NCI-H1048 (cell line): ENCODE data around the gene AKAP8.

Experiments used
- DNase-seq: peaks from one replicate; lab custom pipeline; 2025; lab: John Stamatoyannopoulos, UW

The AKAP8 gene

DNA sequence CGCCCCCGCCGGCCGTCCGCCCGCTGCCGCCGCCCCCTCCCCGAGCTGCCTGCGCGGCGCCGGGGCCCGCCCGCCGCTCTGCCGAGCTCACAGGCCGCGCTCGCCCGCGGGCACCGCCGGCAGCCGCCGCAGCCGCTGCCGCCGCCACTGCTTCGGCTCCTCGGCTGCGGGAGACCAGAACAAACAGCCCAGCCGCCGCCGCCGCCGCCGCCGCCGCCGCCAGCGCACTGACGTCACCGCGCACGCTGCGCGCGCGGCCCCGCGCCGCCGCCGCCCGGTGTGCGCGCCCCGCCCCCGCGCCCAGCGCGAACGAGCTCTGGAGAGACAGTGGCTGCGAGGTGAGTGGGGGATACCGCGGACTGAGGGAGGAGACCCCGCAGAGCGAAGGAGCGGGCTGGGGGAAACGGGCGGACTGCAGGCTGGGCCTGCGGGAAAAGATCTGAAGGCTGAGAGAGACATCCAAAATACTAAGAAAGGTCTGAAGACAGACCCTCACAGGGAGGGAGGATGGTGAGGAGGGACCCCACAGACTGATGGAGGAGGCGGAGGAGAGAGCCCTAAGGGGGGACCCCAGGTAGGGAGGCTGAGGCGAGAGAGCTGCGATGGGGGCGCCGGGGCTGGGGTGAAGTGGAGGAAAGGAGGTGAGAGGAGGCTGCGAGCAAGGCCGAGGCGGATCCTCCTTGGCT lies 47.1 kb downstream of the AKAP8 start, which contains the start of gene BRD4:
TSS of gene BRD4 (minus strand) at position 229 of the 686 bp plus-strand sequence. CDS start 59,440 bp downstream, outside the sequence.
- peak; percentile 38 for DNase-seq

DNA sequence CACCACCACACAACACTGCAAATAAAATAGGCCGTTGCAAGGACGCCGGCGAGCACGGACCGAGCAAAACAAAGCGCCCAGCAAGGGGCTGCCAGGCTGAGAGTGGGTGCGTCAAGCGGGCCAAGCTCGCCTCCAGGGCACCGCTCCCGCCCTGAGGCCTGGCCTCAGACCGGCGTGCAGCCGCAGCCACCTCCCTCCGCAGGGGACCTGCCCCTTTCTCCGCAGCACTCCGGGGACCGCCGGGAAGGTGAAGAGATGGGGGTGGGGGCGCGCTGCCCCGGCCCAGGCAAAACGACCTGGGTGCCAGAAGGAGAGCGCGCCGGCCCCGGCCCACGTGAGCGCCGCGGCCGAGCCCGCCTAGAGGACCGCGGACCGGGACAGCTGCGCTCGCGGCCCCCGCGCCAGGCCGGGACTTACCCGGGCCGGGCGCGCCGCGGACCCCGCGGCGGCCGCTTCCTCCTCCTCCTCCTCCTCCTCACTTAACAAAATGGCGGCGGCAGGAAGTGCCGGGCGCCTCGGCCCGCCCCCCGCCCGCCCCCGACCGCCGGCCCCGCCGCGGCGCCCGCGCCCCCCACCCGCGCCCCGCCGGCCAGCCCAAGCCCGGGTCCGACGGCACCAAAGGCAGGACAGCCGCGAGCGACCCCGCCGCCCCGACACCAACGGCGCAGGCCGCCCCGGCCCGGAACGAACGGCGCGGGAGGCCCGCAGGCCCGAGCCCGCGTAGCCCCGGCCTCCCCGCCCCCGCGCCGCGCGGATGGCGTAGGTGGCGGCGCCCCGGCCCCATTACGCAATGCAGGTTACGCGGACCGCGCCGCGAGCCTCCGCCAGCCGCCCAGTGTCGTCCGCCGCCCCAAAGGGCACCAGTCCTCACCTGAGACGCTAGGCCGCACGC lies 47.9 kb downstream of the AKAP8 start:
- no peak for DNase-seq

DNA sequence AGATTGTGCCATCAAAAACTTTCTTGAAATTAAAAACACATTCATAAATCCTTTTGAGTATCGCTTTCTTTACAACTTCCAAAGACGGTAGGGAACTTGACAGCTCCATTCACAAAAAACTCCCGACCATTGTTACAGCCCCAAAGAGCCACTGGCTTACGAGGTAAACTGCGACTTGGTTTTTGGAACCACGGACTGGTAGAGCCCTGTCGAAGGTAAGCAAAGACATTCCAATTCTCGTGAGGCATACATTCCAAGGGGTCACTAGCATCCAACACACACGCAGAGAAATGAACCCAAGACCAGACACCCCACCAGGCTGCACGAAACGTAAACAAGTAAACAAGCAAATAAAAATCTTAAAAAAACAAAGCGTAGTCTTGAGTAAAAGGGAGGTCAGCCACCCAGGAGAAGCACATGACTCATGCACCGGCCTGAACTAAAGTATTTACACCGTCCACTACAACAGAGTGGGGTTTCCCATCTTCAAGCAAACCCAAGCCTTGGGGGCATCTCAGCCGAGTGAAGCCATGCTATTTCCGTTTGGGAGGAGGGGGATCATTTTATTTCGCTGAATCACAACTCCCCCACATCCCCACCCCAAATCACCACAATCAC lies 48.7 kb downstream of the AKAP8 start:
- DNase-seq: no peak

DNA sequence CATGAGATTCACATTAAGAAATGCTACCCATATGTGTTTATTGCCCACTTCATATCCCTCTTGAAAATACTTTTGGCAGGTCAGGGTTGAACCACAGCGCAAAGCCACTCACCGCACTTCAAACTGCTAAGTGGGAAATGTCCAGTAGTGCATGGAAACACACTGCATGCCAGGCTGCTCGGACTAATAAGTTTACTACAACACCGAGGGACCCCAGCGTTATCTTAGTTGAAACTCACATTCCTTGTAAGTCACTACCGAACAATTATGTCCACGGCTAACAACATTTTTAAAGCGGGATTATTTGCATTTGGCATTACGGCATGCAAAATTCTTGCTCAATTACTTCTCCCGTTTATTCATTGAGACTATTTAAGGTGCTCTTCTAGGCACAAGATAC lies 51.3 kb downstream of the AKAP8 start:
- no peak for DNase-seq

DNA sequence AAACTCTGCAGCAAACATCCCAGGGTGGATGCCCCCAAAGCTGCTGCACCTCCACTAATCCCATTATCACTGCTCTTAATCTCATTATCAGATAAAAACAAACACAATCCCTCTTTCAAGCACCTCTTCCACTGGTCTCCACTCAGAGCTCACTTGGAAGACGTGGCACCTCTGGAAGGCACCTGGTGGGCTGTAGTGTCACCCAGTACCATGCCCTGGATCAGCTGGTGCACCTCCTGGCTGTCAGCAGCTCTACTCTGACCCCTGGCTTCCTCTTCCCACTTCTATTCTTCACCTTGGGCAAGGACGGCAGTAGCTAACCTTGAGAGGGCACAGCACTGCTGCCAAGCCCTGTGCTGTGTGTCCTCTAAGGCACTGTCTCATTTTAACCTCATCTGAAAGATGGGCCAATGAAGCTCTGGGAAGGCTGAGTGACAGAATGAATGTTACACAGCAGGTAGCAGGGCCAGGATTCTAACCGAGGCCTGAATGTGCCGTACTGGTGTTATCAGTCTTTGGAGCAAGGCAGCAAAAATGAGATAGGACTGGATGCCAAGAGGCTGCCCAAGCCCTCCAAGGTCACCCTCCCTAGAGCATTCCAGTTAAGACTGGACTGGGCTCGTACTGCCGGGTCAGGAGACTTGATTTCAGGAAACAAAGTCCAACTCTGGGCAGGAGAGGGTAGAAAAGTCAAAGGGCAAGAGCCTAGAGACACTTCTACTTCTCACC lies 54.6 kb downstream of the AKAP8 start:
- DNase-seq: no peak

DNA sequence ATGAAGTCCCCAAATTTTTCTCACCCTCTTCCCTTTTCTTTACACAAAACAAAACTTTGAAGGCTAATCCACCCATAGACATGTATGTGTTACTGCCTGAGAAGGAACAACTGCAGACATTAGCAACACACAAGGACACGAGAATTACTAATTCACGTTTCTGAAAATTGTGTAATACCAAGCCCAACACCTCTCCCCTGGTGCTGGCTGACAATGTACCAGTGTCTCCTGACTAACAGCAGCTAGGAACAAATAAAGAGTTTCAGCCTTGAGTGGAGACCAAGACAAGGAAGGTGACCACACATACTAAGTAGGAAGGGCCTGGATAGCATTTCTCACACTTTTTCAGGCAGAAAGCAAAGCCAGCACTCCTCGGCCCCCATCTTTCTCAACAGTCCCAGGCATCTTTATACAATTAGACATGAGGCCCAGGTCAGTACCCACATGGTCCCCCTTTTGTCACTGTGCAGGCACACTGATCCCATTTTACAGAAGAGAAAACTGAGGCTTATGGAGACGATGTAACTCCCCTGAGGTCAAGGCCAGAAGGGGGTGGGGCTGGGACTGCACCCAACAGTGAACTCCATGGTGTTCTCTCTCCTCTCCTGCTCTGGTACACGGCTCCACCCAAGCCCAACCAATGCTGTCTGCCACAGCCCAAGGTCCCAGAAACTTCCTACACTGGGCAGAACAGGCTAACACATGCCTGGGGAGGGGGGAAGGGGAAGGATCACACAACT lies 55.9 kb downstream of the AKAP8 start:
- DNase-seq: no peak

DNA sequence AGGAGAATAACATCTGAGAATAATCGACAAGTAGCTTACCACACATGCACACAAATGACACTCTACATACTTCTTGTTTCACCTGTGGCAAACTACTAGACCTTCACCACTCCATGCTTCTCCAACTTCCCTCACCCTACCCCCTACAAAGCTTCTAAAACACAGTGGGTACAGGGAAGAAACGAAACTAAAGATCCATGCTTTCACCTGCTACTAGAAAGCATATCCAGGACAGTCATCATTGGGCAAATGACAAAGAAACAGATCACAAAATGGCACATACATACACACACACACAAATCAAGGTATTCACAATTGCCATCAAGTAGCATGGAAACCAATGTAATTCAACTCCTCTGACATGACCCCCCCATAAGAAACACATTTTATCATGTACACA lies 57.8 kb downstream of the AKAP8 start:
- DNase-seq: no peak

DNA sequence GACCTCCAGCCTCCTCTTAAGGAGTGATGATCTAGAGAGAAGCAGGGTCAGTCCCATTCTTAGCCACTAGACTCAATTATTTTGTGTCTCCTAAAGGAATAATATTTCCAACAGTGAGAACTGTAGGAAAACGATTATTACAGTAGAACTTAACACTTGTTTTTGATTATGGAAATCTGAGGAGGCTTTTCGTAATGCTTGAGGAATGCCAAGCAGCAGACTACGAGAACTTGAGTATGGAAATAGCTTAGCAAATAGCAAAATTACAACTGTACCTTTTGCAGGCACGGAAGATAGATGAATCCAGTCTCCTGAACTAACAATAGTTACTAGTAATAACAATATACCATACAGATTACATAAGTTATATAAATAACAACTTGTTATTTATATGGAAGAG lies 59.5 kb downstream of the AKAP8 start:
- no peak for DNase-seq

DNA sequence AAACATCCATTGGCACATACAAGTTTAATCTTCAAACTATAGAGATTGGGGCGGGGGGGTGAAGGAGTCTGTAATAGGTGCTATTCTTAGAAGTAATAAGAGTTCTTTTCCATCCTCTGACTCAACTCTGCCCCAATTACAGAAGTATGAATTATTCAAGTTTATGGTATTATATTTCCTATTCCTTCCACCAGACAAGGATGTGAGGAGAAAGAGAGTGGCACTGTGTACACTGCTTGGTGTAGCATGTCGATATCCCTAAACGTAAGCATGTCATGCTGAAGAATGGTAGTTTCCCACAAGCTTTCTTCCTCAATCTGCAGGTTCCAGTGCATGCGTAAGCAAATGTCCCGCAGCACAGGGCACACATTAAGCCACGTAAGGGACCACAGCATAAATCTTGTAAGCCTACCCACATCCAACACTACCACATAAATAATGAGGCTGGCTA lies 61.3 kb downstream of the AKAP8 start:
- no peak for DNase-seq

DNA sequence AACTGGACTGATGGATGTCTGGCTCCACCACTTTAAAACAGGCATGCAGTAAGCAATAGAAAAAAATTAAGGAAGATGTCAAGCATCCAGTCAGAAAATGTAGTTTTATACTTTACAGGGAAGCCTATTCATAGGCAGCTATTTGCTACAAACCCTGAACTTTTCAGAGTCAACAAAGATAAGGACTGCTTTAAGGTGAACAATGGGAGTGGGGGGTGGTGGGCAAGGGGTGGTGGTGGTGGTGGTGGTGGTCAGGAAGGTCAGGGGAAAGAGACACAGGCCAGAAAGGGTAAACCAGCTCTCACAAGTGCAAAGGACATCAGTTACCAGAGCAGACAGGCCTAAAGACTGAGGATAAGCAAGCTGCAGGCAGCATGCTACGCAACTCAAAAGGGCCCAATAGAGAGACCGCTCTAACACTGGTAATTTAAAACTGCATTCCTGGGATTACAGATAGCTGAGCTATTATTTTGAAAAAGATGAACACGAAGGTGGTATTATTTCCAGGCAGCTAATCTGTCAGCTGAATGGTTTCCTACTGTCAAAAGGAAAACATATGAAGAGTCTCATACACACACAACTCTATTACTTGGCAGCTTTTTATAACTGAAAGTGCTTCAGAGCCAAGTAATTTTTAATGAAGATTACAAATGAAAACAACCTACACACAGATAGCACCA lies 62.1 kb downstream of the AKAP8 start:
- no peak for DNase-seq

DNA sequence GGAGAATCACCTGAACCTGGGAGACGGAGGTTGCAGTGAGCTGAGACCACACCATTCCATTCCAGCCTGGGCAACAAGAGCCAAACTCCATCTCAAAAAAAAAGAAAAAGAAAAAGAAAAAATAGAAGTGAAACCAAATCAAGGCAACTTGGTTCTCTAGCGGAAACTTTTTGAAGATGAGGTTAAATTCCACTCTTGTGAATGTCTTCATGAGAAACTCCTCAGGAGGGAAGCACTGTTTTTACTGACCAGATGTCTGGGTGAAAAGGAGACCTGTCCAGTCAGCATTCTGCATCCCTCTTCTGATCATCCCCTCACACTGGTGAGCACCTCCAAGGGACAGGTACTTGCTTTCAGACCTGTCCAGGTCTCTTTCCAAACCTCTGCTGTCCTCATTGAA lies 63.1 kb downstream of the AKAP8 start:
- no peak for DNase-seq

DNA sequence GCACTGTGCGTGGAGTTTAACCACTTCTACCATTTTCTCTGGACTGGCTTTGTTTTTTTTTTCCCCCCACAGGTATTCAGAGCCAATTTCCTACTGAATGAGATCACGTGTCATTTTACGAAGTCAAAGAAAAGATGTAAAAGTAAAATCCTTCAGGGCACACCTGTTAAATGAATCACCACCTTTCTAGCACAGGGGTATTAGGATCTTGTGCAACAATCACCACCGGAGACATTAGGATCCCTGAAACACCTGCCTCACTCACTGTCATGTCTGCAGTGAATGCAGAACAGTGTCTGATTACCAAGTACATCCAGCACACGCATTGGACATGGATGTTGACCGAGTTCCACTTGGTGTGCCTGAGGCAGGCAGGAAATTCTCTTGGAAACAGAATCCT lies 64.5 kb downstream of the AKAP8 start:
- DNase-seq: no peak

DNA sequence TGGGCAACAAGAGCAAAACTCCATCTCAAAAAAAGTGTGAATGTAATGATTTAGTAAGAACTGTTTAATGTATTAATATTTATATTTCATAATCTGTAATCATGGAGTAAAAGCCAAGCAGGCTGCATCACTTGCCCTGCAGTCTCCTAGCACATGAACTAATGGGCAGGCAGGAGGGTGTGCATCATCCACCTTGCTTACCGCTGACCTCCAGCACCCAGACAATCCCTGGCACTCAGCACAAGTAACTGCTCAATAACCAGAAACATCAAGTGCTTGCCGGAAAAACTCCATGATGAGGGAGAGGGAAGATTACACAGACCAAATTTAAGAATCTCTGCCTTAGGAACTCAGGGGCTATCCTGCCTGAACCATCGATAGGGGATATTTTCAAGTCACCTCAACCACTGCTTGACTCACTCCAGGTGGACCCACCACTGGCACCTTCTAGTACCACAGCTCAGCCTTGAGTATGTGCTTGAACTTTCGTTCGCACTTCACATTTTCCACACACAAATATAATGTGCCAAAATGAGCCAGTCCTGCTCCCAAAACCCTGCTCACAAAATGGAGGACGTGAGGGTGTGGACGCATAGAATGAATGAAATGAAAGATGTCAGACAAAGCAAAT lies 65.8 kb downstream of the AKAP8 start:
- DNase-seq: no peak

DNA sequence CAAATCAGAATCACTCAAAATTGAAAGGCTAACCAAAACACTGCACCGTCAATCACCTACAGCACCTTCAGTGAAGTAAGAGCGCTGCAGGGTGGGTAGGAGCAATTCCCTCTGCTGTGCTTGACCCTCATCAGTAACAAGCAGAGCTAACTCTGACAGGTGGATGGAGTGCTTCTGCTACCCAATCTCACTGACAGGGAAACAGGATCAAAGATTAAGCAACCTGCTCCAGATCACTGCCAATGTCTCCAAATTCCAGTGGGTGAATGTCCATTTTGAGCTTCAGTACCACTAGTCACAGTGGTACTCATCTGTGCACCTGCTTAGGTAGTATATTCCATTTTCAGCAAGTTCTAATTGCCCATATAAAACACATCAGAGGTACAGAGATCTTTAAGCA lies 72.4 kb downstream of the AKAP8 start:
- no peak for DNase-seq

DNA sequence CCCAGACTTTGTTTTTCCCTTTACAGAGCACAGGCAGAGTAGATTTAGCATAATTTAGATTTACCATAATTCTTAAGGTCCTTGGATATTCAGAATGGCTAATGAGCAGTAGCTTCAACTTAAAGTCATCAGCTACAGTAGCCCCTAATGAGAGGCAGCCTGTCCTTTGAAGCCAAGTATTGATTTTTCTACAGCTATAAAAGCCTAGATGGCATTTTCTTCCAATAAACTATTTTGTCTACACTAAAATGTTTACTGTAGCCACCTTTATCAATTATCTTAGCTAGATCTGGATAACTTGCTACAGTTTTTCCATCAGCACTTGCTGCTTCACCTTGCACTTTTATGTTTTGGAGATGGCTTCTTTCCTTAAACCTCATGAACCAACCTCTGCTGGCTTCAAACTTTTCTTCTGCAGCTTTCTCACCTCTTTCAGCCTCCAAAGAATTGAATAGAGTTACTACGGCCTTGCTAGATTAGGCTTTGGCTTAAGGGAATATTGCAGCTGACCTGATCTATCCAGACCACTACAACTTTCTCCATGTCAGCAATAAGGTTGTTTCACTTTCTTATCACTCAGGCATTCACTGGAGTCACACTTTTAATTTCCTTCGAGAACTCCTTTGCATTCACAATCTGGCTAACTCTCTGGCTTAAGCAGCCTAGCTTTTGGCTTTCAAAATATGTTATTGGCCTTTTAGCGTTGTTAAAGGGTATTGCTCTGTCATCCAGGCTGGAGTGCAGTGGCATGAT lies 73.8 kb downstream of the AKAP8 start:
- no peak for DNase-seq

DNA sequence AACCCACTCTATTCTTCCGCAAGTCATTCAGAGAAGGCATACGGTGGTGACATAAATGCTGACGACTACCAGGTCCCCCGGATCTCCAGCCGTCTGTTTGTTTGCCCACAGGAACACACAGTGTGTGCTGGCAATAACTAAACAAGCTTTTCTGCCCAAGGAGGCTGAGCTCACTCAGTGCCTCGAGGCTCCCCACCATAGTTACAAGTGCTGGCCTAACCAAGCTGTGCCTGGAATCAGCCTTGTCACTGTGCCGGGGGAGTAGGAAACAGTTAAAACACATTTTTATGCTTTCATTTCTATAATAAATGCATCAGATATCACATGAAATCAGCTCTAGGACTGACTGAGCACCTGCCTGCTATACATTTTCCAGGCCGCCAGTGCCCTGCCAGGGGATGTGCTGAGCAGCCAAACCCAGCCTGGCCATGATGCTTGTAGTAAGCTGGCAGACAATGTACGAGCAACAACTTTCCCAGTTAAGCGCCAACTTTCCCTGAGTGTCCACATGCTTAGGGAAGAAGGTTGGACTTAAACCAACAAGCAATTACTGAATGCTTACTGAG lies 75.4 kb downstream of the AKAP8 start:
- DNase-seq: no peak
